ENCODE data around the gene TAF8. TPM values are rescaled to one million over a fixed set of nuclear protein-coding genes. Genes with fewer than 3 reads are reported as not detected.

Gene TAF8
- total RNA-seq, 4 donors from 2014 or later, result 16.3 to 49.2 (median 35.6) TPM

GRCh38 chr6:42086046-42087035 lies 36.0 kb downstream of the TAF8 start:
- TF ChIP-seq POLR2A (IDR thresholded peaks at IDR 0.05) (no peak), CTCF (IDR thresholded peaks at IDR 0.05 in 4 of 5, conservative IDR thresholded peaks at IDR 0.05 in 1 of 5) (peak in 2 of 5 experiments; percentile 16 to 17)
- peak; percentile 52 to 67 for ATAC-seq
- no peaks in the 10 kb centered on the region for H3K27me3 ChIP-seq
- H3K27ac ChIP-seq, result peak overlapping the region in 1 of 4 donors; percentile 28
- intact Hi-C loops (cut with DNase I; ENCODE audit: low total_unique reads) (no loop called here), in situ Hi-C loops (cut with MboI; ENCODE audit: low sequenced_read_pairs in 4 of 4) (loop anchor here in 2 of 4 donors (25.0 kb wide), 1 partner anchor 451 kb away; no protein-coding TSS in a partner anchor)
- H3K36me3 ChIP-seq, result peaks cover 0 to 8% of the 10 kb centered on the region in 2 donors
- H3K4me3 ChIP-seq, result no peak overlapping the region
- no peak for DNase-seq
- no peaks in the 10 kb centered on the region for H3K9me3 ChIP-seq
- H3K4me1 ChIP-seq, result peaks cover 0 to 3% of the 10 kb centered on the region in 2 donors

GRCh38 chr6:42088101-42088591 lies 37.8 kb downstream of the TAF8 start:
- Histone ChIP-seq H3K4me3 (no peak overlapping the region), H3K36me3 (no peaks in the 10 kb centered on the region), H3K27me3 (no peaks in the 10 kb centered on the region), H3K4me1 (peaks cover 0 to 3% of the 10 kb centered on the region in 2 donors), H3K27ac (no peak overlapping the region), H3K9me3 (no peaks in the 10 kb centered on the region)
- TF ChIP-seq CTCF (IDR thresholded peaks at IDR 0.05 in 4 of 5, conservative IDR thresholded peaks at IDR 0.05 in 1 of 5), result no peak
- TF ChIP-seq POLR2A (IDR thresholded peaks at IDR 0.05), result no peak
- ATAC-seq, result no peak
- in situ Hi-C loops (cut with MboI; ENCODE audit: low sequenced_read_pairs in 4 of 4), result loop anchor here in 2 of 4 donors (25.0 kb wide), 1 partner anchor 449 kb away; no protein-coding TSS in a partner anchor
- DNase-seq, result no peak
- intact Hi-C loops (cut with DNase I; ENCODE audit: low total_unique reads), result no loop called here

GRCh38 chr6:42090819-42091717 lies 40.7 kb downstream of the TAF8 start:
- ATAC-seq (no peak), DNase-seq (no peak)
- in situ Hi-C loops (cut with MboI; ENCODE audit: low sequenced_read_pairs in 4 of 4), result loop anchor here in 2 of 4 donors (25.0 kb wide), 1 partner anchor 446 kb away; no protein-coding TSS in a partner anchor
- no peaks in the 10 kb centered on the region for H3K9me3 ChIP-seq
- no peak overlapping the region for H3K27ac ChIP-seq
- no peak for TF ChIP-seq CTCF (IDR thresholded peaks at IDR 0.05 in 4 of 5, conservative IDR thresholded peaks at IDR 0.05 in 1 of 5)
- no peak for TF ChIP-seq POLR2A (IDR thresholded peaks at IDR 0.05)
- intact Hi-C loops (cut with DNase I; ENCODE audit: low total_unique reads), result no loop called here
- H3K4me1 ChIP-seq, result no peaks in the 10 kb centered on the region
- no peaks in the 10 kb centered on the region for H3K36me3 ChIP-seq
- H3K4me3 ChIP-seq, result no peak overlapping the region
- no peaks in the 10 kb centered on the region for H3K27me3 ChIP-seq

DNA sequence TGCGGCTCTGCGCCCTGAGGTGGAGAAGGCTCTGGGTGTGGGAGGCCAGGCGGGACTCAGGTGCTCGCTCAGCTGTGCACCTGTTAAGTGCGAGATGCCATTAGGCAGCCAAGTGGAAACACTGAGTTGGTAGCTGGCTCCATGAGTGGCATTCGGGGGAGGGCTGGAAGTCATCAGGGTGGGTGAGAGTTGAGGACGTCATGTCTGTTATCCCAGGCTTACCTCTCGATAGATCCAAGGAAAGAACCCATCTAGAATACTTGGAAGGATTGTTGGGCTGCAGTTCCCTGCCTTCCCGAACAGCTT lies 41.3 kb downstream of the TAF8 start:
- H3K27me3 ChIP-seq, result no peaks in the 10 kb centered on the region
- no peaks in the 10 kb centered on the region for H3K36me3 ChIP-seq
- intact Hi-C loops (cut with DNase I; ENCODE audit: low total_unique reads) (no loop called here), in situ Hi-C loops (cut with MboI; ENCODE audit: low sequenced_read_pairs in 4 of 4) (loop anchor here in 2 of 4 donors (25.0 kb wide), 1 partner anchor 446 kb away; no protein-coding TSS in a partner anchor)
- no peak for ATAC-seq
- H3K9me3 ChIP-seq, result no peaks in the 10 kb centered on the region
- DNase-seq, result no peak
- no peaks in the 10 kb centered on the region for H3K4me1 ChIP-seq
- no peak for TF ChIP-seq POLR2A (IDR thresholded peaks at IDR 0.05)
- no peak for TF ChIP-seq CTCF (IDR thresholded peaks at IDR 0.05 in 4 of 5, conservative IDR thresholded peaks at IDR 0.05 in 1 of 5)
- H3K4me3 ChIP-seq, result no peak overlapping the region
- H3K27ac ChIP-seq, result no peak overlapping the region
